Kidney (tissue), 14 donors: ENCODE data around the gene PICALM. TPM values are rescaled to one million over a fixed set of nuclear protein-coding genes. Genes with fewer than 3 reads are reported as not detected.

ENCODE experiments used
- DNase-seq, 5 donors: peaks; one replicate each; pipeline ENCODE4 v3.0.0-alpha.2; 2013 to 2020
- FAIRE-seq: peaks from 2 replicates; lab custom pipeline; 2012; peaks lifted over from hg19 to GRCh38; lab: Jason Lieb, UNC
- H3K27ac ChIP-seq, 2 donors: one replicate each; pipeline ENCODE4 v1.7.0; 2013; ENCODE audit warnings: low read depth in 2 of 2, low read length in 2 of 2, inconsistent platforms in 1 of 2
- H3K27me3 ChIP-seq: one replicate; pipeline ENCODE4 v1.7.1; 2013; ENCODE audit warnings: low read length, inconsistent platforms; ENCODE audit not compliant: control insufficient read depth, insufficient read depth
- H3K36me3 ChIP-seq, 3 donors: one replicate each; pipeline versions ENCODE4 v1.7.0 to v1.7.1; 2013; ENCODE audit warnings: low read length in 3 of 3, control low read depth in 1 of 3, inconsistent platforms in 1 of 3; ENCODE audit not compliant: insufficient read depth in 3 of 3, control insufficient read depth in 2 of 3
- H3K4me1 ChIP-seq, 3 donors: one replicate each; pipeline versions ENCODE4 v1.7.0 to v1.7.1; 2013; ENCODE audit warnings: low read length in 3 of 3, inconsistent platforms in 1 of 3, low read depth in 1 of 3; ENCODE audit not compliant: control insufficient read depth in 2 of 3, insufficient read depth in 2 of 3
- H3K4me3 ChIP-seq, 3 donors: one replicate each; pipeline versions ENCODE4 v1.7.0 to v1.8.1; 2013; ENCODE audit warnings: low read length in 3 of 3, control low read depth in 1 of 3, inconsistent platforms in 1 of 3
- H3K9ac ChIP-seq, 3 donors: one replicate each; pipeline versions ENCODE4 v1.7.0 to v1.7.1; 2013; ENCODE audit warnings: low read length in 3 of 3, control low read depth in 1 of 3, inconsistent platforms in 1 of 3
- H3K9me3 ChIP-seq, 3 donors: one replicate each; pipeline versions ENCODE4 v1.7.0 to v1.7.1; 2013; ENCODE audit warnings: low read length in 3 of 3, control low read depth in 1 of 3, inconsistent platforms in 1 of 3; ENCODE audit not compliant: control insufficient read depth in 2 of 3, insufficient read depth in 1 of 3
- intact Hi-C: fragments of 100-400 bp; cut with DNase I; formaldehyde crosslinking; loops from one replicate; pipeline ENCODE4 v1.11.1; 2022
- polyA plus RNA-seq: library from polyadenylated mRNA; stranded (reverse); fragments of 350-450 nt; fragmentation: Illumina TruSeq; extraction: RNeasy Lipid Tissue Mini Kit (QIAGEN cat#74804); gene quantifications from one replicate; pipeline ENCODE4 v1.2.3, GENCODE V29; 2014; ENCODE audit warnings: low read depth, low replicate concordance; ENCODE audit not compliant: insufficient read depth
- total RNA-seq: library from RNA; stranded (reverse); fragmentation: NEBNext Ultra II Directional; extraction: Animal tissue kit (Norgen Biotek cat#: 25700); gene quantifications from one replicate; pipeline ENCODE4 v1.2.1, GENCODE V29; 2021
- TF ChIP-seq, protein P1 (sequence below): IDR thresholded peaks from 3 replicates; pipeline ENCODE4 v1.5.1; 2012; ENCODE audit warnings: mild to moderate bottlenecking, moderate library complexity, borderline replicate concordance; ENCODE audit not compliant: insufficient read depth; ENCODE audit errors: extremely low read depth
- donor health status: control.
- donor health status: control.
- donor health status: control.
- donor health status: control.
- donor health status: control.
- donor health status: DM: yes; HTN: yes; CAD: no.
- donor health status: Normal renal cell carcinoma (clear cell type).

Gene PICALM
- total and polyA plus RNA-seq, 2 donors from 2014 or later, result 118 to 244 TPM

- Histone ChIP-seq H3K4me1 (no peaks in the 10 kb centered on the region), H3K36me3 (peaks cover 2 to 20% (median 7%) of the 10 kb centered on the region in 3 donors), H3K9ac (no peak overlapping the region), H3K4me3 (no peak overlapping the region), H3K27ac (no peak overlapping the region), H3K9me3 (no peaks in the 10 kb centered on the region), H3K27me3 (no peaks in the 10 kb centered on the region)
- intact Hi-C loops, result no loop called here
- DNase-seq (no peak), FAIRE-seq (no peak)
- TF ChIP-seq, protein P1, sequence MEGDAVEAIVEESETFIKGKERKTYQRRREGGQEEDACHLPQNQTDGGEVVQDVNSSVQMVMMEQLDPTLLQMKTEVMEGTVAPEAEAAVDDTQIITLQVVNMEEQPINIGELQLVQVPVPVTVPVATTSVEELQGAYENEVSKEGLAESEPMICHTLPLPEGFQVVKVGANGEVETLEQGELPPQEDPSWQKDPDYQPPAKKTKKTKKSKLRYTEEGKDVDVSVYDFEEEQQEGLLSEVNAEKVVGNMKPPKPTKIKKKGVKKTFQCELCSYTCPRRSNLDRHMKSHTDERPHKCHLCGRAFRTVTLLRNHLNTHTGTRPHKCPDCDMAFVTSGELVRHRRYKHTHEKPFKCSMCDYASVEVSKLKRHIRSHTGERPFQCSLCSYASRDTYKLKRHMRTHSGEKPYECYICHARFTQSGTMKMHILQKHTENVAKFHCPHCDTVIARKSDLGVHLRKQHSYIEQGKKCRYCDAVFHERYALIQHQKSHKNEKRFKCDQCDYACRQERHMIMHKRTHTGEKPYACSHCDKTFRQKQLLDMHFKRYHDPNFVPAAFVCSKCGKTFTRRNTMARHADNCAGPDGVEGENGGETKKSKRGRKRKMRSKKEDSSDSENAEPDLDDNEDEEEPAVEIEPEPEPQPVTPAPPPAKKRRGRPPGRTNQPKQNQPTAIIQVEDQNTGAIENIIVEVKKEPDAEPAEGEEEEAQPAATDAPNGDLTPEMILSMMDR, result no peak
Measured at GRCh38 chr11:86015699-86016098, 53.2 kb downstream of the PICALM start.

DNA sequence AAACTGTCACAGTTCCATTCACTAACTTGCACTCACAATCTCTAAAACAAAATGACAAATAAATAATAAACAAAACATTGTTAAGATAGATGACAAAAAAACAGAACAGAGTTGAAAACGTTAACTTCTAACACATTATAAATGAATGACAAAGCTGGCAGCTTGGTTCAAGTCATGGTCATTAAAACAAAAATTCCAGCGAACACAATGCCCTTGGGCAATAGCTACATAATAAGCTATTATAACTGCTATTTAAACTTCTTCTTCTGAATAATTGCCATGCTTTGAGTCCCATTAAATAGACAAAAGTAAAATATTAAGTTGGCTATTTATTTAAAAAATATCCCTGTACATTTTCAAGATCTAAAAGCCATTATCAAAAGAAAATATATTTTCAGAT is 54.7 kb downstream of the PICALM start:
- intact Hi-C loops, result no loop called here
- TF ChIP-seq, protein P1, result no peak
- H3K27ac ChIP-seq, result no peak overlapping the region
- H3K36me3 ChIP-seq, result peaks cover 2 to 20% (median 9%) of the 10 kb centered on the region in 3 donors
- DNase-seq (peak in 2 of 5 donors; percentile 4 to 29), FAIRE-seq (no peak)
- no peak overlapping the region for H3K9ac ChIP-seq
- no peaks in the 10 kb centered on the region for H3K4me1 ChIP-seq
- H3K4me3 ChIP-seq, result no peak overlapping the region
- H3K9me3 ChIP-seq, result no peaks in the 10 kb centered on the region
- no peaks in the 10 kb centered on the region for H3K27me3 ChIP-seq

GRCh38 chr11:86013713-86014112 is 55.2 kb downstream of the PICALM start:
- Histone ChIP-seq H3K9ac (no peak overlapping the region), H3K4me1 (no peaks in the 10 kb centered on the region), H3K4me3 (no peak overlapping the region), H3K9me3 (no peaks in the 10 kb centered on the region), H3K27me3 (no peaks in the 10 kb centered on the region), H3K36me3 (peaks cover 2 to 20% (median 9%) of the 10 kb centered on the region in 3 donors), H3K27ac (no peak overlapping the region)
- no peak for FAIRE-seq
- intact Hi-C loops, result no loop called here
- no peak for DNase-seq
- TF ChIP-seq, protein P1, result no peak

GRCh38 chr11:86011175-86011574 is 57.7 kb downstream of the PICALM start:
- FAIRE-seq, result no peak
- Histone ChIP-seq H3K27ac (no peak overlapping the region), H3K9me3 (no peaks in the 10 kb centered on the region), H3K4me3 (no peak overlapping the region), H3K9ac (no peak overlapping the region), H3K4me1 (no peaks in the 10 kb centered on the region), H3K27me3 (no peaks in the 10 kb centered on the region), H3K36me3 (peaks cover 2 to 30% (median 13%) of the 10 kb centered on the region in 3 donors)
- TF ChIP-seq, protein P1, result no peak
- intact Hi-C loops, result no loop called here
- DNase-seq, result no peak
